HEK293 (cell line): ENCODE results near the gene ZNF280B.

Source experiments
- CTCF ChIA-PET: fragments of 350-600 bp; formaldehyde crosslinking; extraction: SDS; loops from one replicate; lab custom pipeline; 2021; ENCODE audit warnings: antibody characterized with exemption; lab: Yijun Ruan, JAX
- POLR2A ChIA-PET: fragments of 300-600 bp; formaldehyde crosslinking; extraction: SDS; loops from one replicate; lab custom pipeline; 2020; ENCODE audit warnings: antibody characterized with exemption, inconsistent platforms; lab: Yijun Ruan, JAX
- H3K27ac ChIP-seq: fragments of 200-500 bp; sonication (Bioruptor generic); 2 replicates; pipeline ENCODE4 v1.5.1; 2014; ENCODE audit warnings: low read depth, low read length, control low read depth, inconsistent platforms; ENCODE audit errors: extremely low read depth
- H3K36me3 ChIP-seq, 2 experiments: fragments of 200-500 bp in 1 of 2; sonication (Bioruptor generic) in 1 of 2; 1 replicate in 1 of 2; 2 replicates in 1 of 2; pipeline ENCODE4 v1.5.1; 2014 to 2017; ENCODE audit warnings: inconsistent platforms in 2 of 2, low read length in 2 of 2; ENCODE audit not compliant: control insufficient read depth in 2 of 2, insufficient read depth in 1 of 2
- H3K4me1 ChIP-seq: fragments of 200-500 bp; sonication (Bioruptor generic); 2 replicates; pipeline ENCODE4 v1.5.1; 2014; ENCODE audit warnings: mild to moderate bottlenecking, low read length, inconsistent platforms; ENCODE audit not compliant: control insufficient read depth, insufficient read depth
- H3K4me3 ChIP-seq: 2 replicates; pipeline ENCODE4 v1.5.1; 2011; ENCODE audit warnings: low read depth, mild to moderate bottlenecking, control low read depth, low read length, moderate library complexity
- H3K9me3 ChIP-seq: fragments of 200-500 bp; sonication (Bioruptor generic); 2 replicates; pipeline ENCODE4 v1.5.1; 2014; ENCODE audit warnings: low read depth, low read length, inconsistent platforms; ENCODE audit not compliant: control insufficient read depth, insufficient read depth
- KLF8 ChIP-seq: fragments of 450-650 bp; formaldehyde crosslinking; IDR thresholded peaks from 2 replicates; pipeline ENCODE4 v1.5.1; 2016; ENCODE audit warnings: missing biosample characterization, missing genetic modification characterization
- RBAK ChIP-seq: fragments of 450-650 bp; formaldehyde crosslinking; IDR thresholded peaks from 2 replicates; pipeline ENCODE4 v1.5.1; 2016; ENCODE audit warnings: missing biosample characterization, missing genetic modification characterization
- ZBTB21 ChIP-seq: fragments of 450-650 bp; formaldehyde crosslinking; IDR thresholded peaks from 2 replicates; pipeline ENCODE4 v1.5.1; 2017; ENCODE audit warnings: missing biosample characterization, missing genetic modification characterization
- ZEB2 ChIP-seq: fragments of 450-650 bp; formaldehyde crosslinking; IDR thresholded peaks from 2 replicates; pipeline ENCODE4 v1.5.1; 2016; ENCODE audit warnings: missing biosample characterization, missing genetic modification characterization
- ZNF133 ChIP-seq: fragments of 450-650 bp; formaldehyde crosslinking; IDR thresholded peaks from 2 replicates; pipeline ENCODE4 v1.5.1; 2016; ENCODE audit warnings: missing biosample characterization, missing genetic modification characterization
- ZNF140 ChIP-seq: fragments of 450-650 bp; formaldehyde crosslinking; IDR thresholded peaks from 2 replicates; pipeline ENCODE4 v1.5.1; 2016; ENCODE audit warnings: missing biosample characterization, missing genetic modification characterization
- ZNF157 ChIP-seq: fragments of 450-650 bp; formaldehyde crosslinking; IDR thresholded peaks from 2 replicates; pipeline ENCODE4 v1.5.1; 2016; ENCODE audit warnings: missing biosample characterization, missing genetic modification characterization
- ZNF16 ChIP-seq: fragments of 450-650 bp; formaldehyde crosslinking; IDR thresholded peaks from 2 replicates; pipeline ENCODE4 v1.5.1; 2016; ENCODE audit warnings: low read depth, missing biosample characterization, missing genetic modification characterization
- ZNF211 ChIP-seq: fragments of 450-650 bp; formaldehyde crosslinking; IDR thresholded peaks from 2 replicates; pipeline ENCODE4 v1.5.1; 2016; ENCODE audit warnings: low read depth, missing biosample characterization, missing genetic modification characterization
- ZNF423 ChIP-seq: fragments of 450-650 bp; formaldehyde crosslinking; IDR thresholded peaks from 2 replicates; pipeline ENCODE4 v1.5.1; 2016; ENCODE audit warnings: missing biosample characterization, missing genetic modification characterization
- ZNF521 ChIP-seq: fragments of 450-650 bp; formaldehyde crosslinking; IDR thresholded peaks from 2 replicates; pipeline ENCODE4 v1.5.1; 2017; ENCODE audit warnings: missing biosample characterization, mild to moderate bottlenecking, missing genetic modification characterization
- ZNF530 ChIP-seq: fragments of 450-650 bp; formaldehyde crosslinking; IDR thresholded peaks from 2 replicates; pipeline ENCODE4 v1.5.1; 2016; ENCODE audit warnings: low read depth, missing biosample characterization, missing genetic modification characterization
- ZNF654 ChIP-seq: fragments of 450-650 bp; formaldehyde crosslinking; IDR thresholded peaks from 2 replicates; pipeline ENCODE4 v1.5.1; 2016; ENCODE audit warnings: low read depth, missing biosample characterization, missing genetic modification characterization
- ZNF664 ChIP-seq: fragments of 450-650 bp; formaldehyde crosslinking; IDR thresholded peaks from 2 replicates; pipeline ENCODE4 v1.5.1; 2016; ENCODE audit warnings: missing biosample characterization, missing genetic modification characterization
- ZNF830 ChIP-seq: fragments of 450-650 bp; IDR thresholded peaks from 2 replicates; pipeline ENCODE4 v1.5.0; 2018; ENCODE audit warnings: missing biosample characterization, missing genetic modification characterization, low read depth, mild to moderate bottlenecking, moderate library complexity
- TF ChIP-seq, protein P1 (sequence below): sonication (generic); formaldehyde crosslinking; IDR thresholded peaks from 2 replicates; pipeline ENCODE4 v1.8.1; 2022; ENCODE audit warnings: mild to moderate bottlenecking, moderate library complexity, missing genetic modification reagents
- TF ChIP-seq, protein P2 (sequence below): fragments of 450-650 bp; formaldehyde crosslinking; IDR thresholded peaks from 2 replicates; pipeline ENCODE4 v1.5.1; 2016; ENCODE audit warnings: missing biosample characterization, missing genetic modification characterization
- TF ChIP-seq, protein P3 (sequence below): fragments of 450-650 bp; formaldehyde crosslinking; IDR thresholded peaks from 2 replicates; pipeline ENCODE4 v1.5.1; 2016; ENCODE audit warnings: missing biosample characterization, missing genetic modification characterization
- TF ChIP-seq, protein P4 (sequence below): fragments of 450-650 bp; formaldehyde crosslinking; IDR thresholded peaks from 2 replicates; pipeline ENCODE4 v1.5.1; 2016; ENCODE audit warnings: missing biosample characterization, missing genetic modification characterization
- TF ChIP-seq, protein P5 (sequence below): fragments of 450-650 bp; formaldehyde crosslinking; IDR thresholded peaks from 2 replicates; pipeline ENCODE4 v1.5.1; 2016; ENCODE audit warnings: missing biosample characterization, missing genetic modification characterization, low read depth
- TF ChIP-seq, protein P6 (sequence below): fragments of 450-650 bp; formaldehyde crosslinking; IDR thresholded peaks from 2 replicates; pipeline ENCODE4 v1.5.1; 2017; ENCODE audit warnings: missing biosample characterization, mild to moderate bottlenecking, missing genetic modification characterization, moderate library complexity
- TF ChIP-seq, protein P7 (sequence below): fragments of 450-650 bp; formaldehyde crosslinking; IDR thresholded peaks from 2 replicates; pipeline ENCODE4; 2016; ENCODE audit warnings: missing biosample characterization, missing genetic modification characterization

ZNF280B gene

DNA sequence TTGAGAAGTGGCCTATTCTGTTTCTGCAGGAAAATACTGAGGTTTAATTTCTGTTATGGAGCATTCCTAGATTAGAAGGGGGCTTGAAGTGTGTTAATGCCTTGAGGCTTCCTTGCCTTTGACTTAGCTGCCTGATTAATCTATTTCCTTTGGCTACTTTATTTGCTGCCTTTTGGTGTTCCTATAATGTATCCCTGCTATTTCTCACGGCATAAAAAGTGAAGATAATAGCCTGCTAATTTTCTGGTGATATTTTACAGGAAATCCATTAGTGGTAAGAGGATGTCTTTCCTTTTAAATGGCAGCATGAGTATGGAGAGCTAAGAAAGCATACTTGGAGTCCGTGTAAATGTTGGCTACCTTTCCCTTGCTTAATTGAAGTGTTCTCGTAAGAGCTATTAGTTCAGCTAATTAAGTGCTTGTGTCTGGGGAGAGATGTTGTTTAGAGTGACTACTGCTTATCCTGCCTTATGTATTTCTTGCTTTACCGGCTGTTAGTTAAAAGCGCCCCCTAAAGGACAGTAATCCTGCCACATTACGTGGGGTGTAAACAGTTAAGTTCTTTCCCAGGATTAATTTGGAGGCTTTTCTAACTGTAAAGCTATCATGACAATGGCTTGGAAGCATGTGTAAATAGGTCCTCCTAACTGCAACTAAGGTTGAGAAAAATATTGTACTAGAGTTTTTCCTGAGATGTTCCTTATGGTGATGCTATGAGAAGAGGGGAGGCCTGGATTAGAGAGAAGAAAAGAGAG, 45.6 kb downstream of the ZNF280B start:
- no peak overlapping the region for H3K4me3 ChIP-seq
- ChIA-PET CTCF (interaction anchor here (0.6 to 7.0 kb wide), 54 partner anchors 8 to 661 kb away, joined by 3 to 87 read pairs (median 4); no protein-coding TSS in a partner anchor), POLR2A (interaction anchor here (0.7 kb wide), 1 partner anchor 301 kb away, joined by 3 read pairs; no protein-coding TSS in a partner anchor)
- no peaks in the 10 kb centered on the region for H3K4me1 ChIP-seq
- H3K27ac ChIP-seq, result no peak overlapping the region
- TF ChIP-seq, protein P1, sequence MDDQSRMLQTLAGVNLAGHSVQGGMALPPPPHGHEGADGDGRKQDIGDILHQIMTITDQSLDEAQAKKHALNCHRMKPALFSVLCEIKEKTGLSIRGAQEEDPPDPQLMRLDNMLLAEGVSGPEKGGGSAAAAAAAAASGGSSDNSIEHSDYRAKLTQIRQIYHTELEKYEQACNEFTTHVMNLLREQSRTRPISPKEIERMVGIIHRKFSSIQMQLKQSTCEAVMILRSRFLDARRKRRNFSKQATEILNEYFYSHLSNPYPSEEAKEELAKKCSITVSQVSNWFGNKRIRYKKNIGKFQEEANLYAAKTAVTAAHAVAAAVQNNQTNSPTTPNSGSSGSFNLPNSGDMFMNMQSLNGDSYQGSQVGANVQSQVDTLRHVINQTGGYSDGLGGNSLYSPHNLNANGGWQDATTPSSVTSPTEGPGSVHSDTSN (CRISPR knock-in tag), result no peak
- TF ChIP-seq, protein P2, sequence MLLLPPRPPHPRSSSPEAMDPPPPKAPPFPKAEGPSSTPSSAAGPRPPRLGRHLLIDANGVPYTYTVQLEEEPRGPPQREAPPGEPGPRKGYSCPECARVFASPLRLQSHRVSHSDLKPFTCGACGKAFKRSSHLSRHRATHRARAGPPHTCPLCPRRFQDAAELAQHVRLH (tag by site-specific recombination), result peak; percentile 68; the same call in 1 of the 2 replicates
- no peak for TF ChIP-seq RBAK (tag by site-specific recombination)
- no peak for TF ChIP-seq ZBTB21
- no peak for TF ChIP-seq ZNF830 (tag by site-specific recombination)
- TF ChIP-seq ZNF654 (tag by site-specific recombination), result peak; percentile 31
- TF ChIP-seq ZNF530 (tag by site-specific recombination), result no peak
- TF ChIP-seq, protein P3, sequence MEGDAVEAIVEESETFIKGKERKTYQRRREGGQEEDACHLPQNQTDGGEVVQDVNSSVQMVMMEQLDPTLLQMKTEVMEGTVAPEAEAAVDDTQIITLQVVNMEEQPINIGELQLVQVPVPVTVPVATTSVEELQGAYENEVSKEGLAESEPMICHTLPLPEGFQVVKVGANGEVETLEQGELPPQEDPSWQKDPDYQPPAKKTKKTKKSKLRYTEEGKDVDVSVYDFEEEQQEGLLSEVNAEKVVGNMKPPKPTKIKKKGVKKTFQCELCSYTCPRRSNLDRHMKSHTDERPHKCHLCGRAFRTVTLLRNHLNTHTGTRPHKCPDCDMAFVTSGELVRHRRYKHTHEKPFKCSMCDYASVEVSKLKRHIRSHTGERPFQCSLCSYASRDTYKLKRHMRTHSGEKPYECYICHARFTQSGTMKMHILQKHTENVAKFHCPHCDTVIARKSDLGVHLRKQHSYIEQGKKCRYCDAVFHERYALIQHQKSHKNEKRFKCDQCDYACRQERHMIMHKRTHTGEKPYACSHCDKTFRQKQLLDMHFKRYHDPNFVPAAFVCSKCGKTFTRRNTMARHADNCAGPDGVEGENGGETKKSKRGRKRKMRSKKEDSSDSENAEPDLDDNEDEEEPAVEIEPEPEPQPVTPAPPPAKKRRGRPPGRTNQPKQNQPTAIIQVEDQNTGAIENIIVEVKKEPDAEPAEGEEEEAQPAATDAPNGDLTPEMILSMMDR (tag by site-specific recombination), result 0 out of 2 replicates have a peak, but pooled peaks have one; percentile 20
- TF ChIP-seq ZNF16 (tag by site-specific recombination), result no peak
- TF ChIP-seq, protein P4, sequence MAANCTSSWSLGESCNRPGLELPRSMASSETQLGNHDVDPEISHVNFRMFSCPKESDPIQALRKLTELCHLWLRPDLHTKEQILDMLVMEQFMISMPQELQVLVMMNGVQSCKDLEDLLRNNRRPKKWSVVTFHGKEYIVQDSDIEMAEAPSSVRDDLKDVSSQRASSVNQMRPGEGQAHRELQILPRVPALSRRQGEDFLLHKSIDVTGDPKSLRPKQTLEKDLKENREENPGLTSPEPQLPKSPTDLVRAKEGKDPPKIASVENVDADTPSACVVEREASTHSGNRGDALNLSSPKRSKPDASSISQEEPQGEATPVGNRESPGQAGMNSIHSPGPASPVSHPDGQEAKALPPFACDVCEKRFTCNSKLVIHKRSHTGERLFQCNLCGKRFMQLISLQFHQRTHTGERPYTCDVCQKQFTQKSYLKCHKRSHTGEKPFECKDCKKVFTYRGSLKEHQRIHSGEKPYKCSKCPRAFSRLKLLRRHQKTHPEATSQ (tag by site-specific recombination), result no peak
- TF ChIP-seq ZNF140, result no peak
- no peaks in the 10 kb centered on the region for H3K36me3 ChIP-seq
- no peaks in the 10 kb centered on the region for H3K9me3 ChIP-seq

DNA sequence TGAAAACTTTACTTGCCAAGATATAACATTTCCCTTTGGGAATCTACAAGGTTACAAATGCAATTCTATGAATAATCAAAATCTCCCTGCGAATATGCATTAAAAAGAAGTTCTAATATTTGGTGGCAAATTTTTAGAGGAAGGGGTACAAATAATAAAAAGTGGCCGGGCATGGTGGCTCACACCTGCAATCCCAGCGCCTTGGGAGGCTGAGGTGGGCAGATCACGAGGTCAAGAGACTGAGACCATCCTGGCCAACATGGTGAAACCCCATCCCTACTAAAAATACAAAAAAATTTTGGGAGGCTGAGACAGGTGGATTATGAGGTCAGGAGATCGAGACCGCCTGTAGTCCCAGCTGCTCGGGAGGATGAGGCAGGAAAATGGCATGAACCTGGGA, 47.0 kb downstream of the ZNF280B start:
- Histone ChIP-seq H3K36me3 (no peaks in the 10 kb centered on the region), H3K27ac (no peak overlapping the region)
- TF ChIP-seq ZNF211 (tag by site-specific recombination) (no peak), ZNF664 (tag by site-specific recombination) (no peak), KLF8 (tag by site-specific recombination) (no peak), ZNF157 (tag by site-specific recombination) (no peak), ZNF521 (tag by site-specific recombination) (no peak), ZNF423 (tag by site-specific recombination) (no peak), ZEB2 (tag by site-specific recombination) (no peak), ZNF133 (tag by site-specific recombination) (no peak)
- TF ChIP-seq, protein P5, sequence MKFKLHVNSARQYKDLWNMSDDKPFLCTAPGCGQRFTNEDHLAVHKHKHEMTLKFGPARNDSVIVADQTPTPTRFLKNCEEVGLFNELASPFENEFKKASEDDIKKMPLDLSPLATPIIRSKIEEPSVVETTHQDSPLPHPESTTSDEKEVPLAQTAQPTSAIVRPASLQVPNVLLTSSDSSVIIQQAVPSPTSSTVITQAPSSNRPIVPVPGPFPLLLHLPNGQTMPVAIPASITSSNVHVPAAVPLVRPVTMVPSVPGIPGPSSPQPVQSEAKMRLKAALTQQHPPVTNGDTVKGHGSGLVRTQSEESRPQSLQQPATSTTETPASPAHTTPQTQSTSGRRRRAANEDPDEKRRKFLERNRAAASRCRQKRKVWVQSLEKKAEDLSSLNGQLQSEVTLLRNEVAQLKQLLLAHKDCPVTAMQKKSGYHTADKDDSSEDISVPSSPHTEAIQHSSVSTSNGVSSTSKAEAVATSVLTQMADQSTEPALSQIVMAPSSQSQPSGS, result no peak
- TF ChIP-seq, protein P6, sequence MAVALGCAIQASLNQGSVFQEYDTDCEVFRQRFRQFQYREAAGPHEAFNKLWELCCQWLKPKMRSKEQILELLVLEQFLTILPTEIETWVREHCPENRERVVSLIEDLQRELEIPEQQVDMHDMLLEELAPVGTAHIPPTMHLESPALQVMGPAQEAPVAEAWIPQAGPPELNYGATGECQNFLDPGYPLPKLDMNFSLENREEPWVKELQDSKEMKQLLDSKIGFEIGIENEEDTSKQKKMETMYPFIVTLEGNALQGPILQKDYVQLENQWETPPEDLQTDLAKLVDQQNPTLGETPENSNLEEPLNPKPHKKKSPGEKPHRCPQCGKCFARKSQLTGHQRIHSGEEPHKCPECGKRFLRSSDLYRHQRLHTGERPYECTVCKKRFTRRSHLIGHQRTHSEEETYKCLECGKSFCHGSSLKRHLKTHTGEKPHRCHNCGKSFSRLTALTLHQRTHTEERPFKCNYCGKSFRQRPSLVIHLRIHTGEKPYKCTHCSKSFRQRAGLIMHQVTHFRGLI (tag by site-specific recombination), result no peak
- TF ChIP-seq, protein P7, sequence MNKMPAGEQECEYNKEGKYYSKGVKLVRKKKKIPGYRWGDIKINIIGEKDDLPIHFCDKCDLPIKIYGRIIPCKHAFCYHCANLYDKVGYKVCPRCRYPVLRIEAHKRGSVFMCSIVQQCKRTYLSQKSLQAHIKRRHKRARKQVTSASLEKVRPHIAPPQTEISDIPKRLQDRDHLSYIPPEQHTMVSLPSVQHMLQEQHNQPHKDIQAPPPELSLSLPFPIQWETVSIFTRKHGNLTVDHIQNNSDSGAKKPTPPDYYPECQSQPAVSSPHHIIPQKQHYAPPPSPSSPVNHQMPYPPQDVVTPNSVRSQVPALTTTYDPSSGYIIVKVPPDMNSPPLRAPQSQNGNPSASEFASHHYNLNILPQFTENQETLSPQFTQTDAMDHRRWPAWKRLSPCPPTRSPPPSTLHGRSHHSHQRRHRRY (tag by site-specific recombination), result no peak
- TF ChIP-seq, all 188 proteins: peak for 0
- POLR2A ChIA-PET, result no interaction called here
- Histone ChIP-seq H3K4me1 (no peaks in the 10 kb centered on the region), H3K9me3 (no peaks in the 10 kb centered on the region), H3K4me3 (no peak overlapping the region)
- CTCF ChIA-PET, result interaction anchor here (0.6 to 7.0 kb wide), 15 partner anchors 13 to 1640 kb away, joined by 3 to 87 read pairs (median 6); no protein-coding TSS in a partner anchor
